ENCODE data around the gene GNAQ. TPM values are rescaled to one million over a fixed set of nuclear protein-coding genes. Genes with fewer than 3 reads are reported as not detected.

GNAQ gene
- total and polyA plus RNA-seq, 2 experiments from 2014 or later, result 21.1 to 43.1 TPM

DNA sequence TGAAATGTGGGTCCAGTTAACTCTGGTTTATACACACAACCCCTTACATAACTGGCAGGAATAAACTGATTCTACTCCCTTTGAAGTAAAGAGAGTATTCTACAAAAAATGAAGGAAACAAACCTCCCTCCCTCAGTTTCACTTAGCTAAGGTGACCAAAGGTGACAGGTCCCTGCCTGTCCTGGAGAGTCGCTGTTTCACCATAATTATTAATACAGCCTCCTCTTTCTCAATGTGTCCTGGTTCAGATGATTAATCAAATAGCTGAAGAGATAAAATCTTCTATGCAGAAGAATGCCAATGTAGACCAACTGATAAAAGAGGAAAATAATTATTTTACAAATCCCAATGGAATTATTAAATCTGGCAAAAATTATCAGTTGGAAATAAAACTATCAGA lies 219.8 kb downstream of the GNAQ start (continued):
- TF ChIP-seq ZNF462 (CRISPR knock-in tag; IDR thresholded peaks at IDR 0.05), result no peak
- TF ChIP-seq JUNB (IDR thresholded peaks at IDR 0.05; ENCODE audit: unreplicated experiment), result no peak

DNA sequence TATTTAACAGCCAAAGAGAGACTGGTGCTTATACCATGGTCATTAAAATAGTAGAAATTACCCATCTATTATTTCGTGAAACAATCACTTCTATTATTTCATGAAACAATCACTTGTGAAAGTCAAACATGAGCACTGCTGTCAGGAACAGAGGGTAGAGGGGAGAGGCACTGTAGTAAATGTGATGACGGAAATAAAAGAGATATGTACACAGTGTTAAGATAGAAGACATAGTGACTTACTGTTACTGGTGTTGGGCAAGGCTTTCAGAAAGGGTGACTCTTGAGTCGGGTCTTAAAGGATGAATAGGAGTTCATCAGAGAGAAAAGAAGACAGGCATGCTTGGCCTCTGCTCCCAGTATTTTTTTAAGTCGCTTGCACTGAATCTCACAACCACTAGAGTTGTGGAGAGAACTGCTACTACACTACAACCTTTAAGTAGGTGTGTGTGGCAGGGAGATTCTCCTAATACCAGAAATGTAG lies 220.9 kb downstream of the GNAQ start:
- TF ChIP-seq CREB1 (CRISPR knock-in tag; IDR thresholded peaks at IDR 0.05; ENCODE audit: low read depth), result no peak
- no peak for TF ChIP-seq REST (IDR thresholded peaks at IDR 0.05; ENCODE audit: unreplicated experiment)
- TF ChIP-seq STAT1 (IDR thresholded peaks at IDR 0.05; ENCODE audit: unreplicated experiment), result no peak
- no peak for TF ChIP-seq ZNF331 (CRISPR knock-in tag; IDR thresholded peaks at IDR 0.05; ENCODE audit: low read depth)
- TF ChIP-seq, protein P1, sequence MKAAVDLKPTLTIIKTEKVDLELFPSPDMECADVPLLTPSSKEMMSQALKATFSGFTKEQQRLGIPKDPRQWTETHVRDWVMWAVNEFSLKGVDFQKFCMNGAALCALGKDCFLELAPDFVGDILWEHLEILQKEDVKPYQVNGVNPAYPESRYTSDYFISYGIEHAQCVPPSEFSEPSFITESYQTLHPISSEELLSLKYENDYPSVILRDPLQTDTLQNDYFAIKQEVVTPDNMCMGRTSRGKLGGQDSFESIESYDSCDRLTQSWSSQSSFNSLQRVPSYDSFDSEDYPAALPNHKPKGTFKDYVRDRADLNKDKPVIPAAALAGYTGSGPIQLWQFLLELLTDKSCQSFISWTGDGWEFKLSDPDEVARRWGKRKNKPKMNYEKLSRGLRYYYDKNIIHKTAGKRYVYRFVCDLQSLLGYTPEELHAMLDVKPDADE (IDR thresholded peaks at IDR 0.05), result no peak
- no peak for TF ChIP-seq EZH2phosphoT487 (IDR thresholded peaks at IDR 0.05; ENCODE audit: unreplicated experiment)
- TF ChIP-seq, protein P2, sequence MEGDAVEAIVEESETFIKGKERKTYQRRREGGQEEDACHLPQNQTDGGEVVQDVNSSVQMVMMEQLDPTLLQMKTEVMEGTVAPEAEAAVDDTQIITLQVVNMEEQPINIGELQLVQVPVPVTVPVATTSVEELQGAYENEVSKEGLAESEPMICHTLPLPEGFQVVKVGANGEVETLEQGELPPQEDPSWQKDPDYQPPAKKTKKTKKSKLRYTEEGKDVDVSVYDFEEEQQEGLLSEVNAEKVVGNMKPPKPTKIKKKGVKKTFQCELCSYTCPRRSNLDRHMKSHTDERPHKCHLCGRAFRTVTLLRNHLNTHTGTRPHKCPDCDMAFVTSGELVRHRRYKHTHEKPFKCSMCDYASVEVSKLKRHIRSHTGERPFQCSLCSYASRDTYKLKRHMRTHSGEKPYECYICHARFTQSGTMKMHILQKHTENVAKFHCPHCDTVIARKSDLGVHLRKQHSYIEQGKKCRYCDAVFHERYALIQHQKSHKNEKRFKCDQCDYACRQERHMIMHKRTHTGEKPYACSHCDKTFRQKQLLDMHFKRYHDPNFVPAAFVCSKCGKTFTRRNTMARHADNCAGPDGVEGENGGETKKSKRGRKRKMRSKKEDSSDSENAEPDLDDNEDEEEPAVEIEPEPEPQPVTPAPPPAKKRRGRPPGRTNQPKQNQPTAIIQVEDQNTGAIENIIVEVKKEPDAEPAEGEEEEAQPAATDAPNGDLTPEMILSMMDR (conservative IDR thresholded peaks at IDR 0.05; ENCODE audit: low read depth in 2 of 2), result no peak
- TF ChIP-seq EZH2 (IDR thresholded peaks at IDR 0.05; ENCODE audit: low read depth, unreplicated experiment), result no peak
- TF ChIP-seq JUNB (IDR thresholded peaks at IDR 0.05; ENCODE audit: unreplicated experiment), result no peak
- no peak for TF ChIP-seq NANOG (IDR thresholded peaks at IDR 0.05; ENCODE audit: borderline replicate concordance)
- no peak for TF ChIP-seq ZNF114 (CRISPR knock-in tag; IDR thresholded peaks at IDR 0.05)
- TF ChIP-seq POLR2AphosphoS5 (IDR thresholded peaks at IDR 0.05; ENCODE audit: low read depth), result no peak
- Histone ChIP-seq H3K36me3 (ENCODE audit: insufficient read depth) (no peaks in the 10 kb centered on the region), H3K4me3 (no peak overlapping the region), H3K27ac (ENCODE audit: low read depth) (no peak overlapping the region), H3K4me1 (ENCODE audit: insufficient read depth) (no peaks in the 10 kb centered on the region), H3F3A (replicated peaks; ENCODE audit: low read depth) (no peaks in the 10 kb centered on the region), H3K4me2 (no peak overlapping the region), H3K79me2 (replicated peaks; ENCODE audit: insufficient read depth) (no peaks in the 10 kb centered on the region), H2AFZ (no peak overlapping the region), H4K20me1 (replicated peaks; ENCODE audit: insufficient read depth) (no peaks in the 10 kb centered on the region), H3K9me2 (ENCODE audit: insufficient read depth) (no peaks in the 10 kb centered on the region), H3K27me3 (ENCODE audit: insufficient read depth) (no peaks in the 10 kb centered on the region)
- Mint-ChIP-seq H3K4me1 (no peaks in the 10 kb centered on the region), H3K36me3 (ENCODE audit: low read depth) (no peaks in the 10 kb centered on the region), H3K27ac (no peak overlapping the region), H3K4me3 (no peak overlapping the region), H3K9me3 (no peaks in the 10 kb centered on the region), H3K27me3 (ENCODE audit: insufficient read depth, low read depth, poor library complexity) (no peaks in the 10 kb centered on the region)
- DNase-seq (ENCODE audit: low spot score) (no peak), ATAC-seq (no peak)
